Activated T-cell treated with anti-CD3 and anti-CD28 coated beads, Interleukin-2, amount 50 U/mL, for 1 hour (primary cell): Measurements from ENCODE around the gene COX8A.
"Not testable (repeated sequence)": the region's sequence is repeated elsewhere in the genome, so short reads cannot be mapped to it uniquely, and the experiment has no call there.

Experiments used
- DNase-seq: peaks from one replicate; pipeline ENCODE4 v3.0.0-alpha.2; 2020

Gene COX8A, protein sequence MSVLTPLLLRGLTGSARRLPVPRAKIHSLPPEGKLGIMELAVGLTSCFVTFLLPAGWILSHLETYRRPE

DNA sequence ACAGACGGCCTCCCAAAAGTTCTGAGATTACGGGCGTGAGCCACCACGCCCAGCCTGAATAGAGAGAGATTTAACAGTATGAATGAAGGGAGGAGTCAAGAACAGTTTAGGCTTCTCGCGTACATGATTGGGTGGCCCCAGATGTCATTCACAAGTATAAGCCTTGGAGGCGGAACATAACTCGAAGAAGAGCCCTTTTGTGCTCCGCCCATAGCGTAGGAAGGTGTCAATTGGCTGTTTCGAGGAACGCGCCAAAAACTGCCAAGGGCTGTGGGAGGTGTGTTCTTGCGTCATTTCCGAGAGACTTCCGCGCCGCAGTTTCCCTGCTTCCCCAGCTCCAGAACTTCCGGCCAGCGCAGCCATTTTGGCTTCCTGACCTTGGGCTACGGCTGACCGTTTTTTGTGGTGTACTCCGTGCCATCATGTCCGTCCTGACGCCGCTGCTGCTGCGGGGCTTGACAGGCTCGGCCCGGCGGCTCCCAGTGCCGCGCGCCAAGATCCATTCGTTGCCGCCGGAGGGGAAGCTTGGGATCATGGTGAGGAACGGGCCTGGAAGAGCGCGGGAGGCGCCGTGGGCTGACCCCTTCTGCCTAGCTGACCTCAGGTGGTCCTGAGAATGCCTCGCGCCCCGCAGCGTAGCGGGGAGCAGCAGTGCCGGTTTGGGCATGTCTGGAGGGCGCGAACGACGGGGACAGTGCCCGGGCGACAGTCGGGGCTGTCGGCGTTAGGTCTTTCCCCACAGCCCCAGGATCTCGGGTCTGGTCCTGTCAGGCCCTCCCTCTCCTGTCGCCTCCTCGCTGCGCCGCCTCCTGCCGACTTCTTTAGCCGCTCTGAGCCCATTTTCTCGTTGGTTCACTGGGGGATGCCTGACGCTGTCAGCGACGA, at the start of gene COX8A:
Gene COX8A (plus strand): TSS at position 362 of the 885 bp plus-strand sequence. CDS start 61 bp downstream, at position 423.
- DNase-seq = peak; percentile 86

DNA sequence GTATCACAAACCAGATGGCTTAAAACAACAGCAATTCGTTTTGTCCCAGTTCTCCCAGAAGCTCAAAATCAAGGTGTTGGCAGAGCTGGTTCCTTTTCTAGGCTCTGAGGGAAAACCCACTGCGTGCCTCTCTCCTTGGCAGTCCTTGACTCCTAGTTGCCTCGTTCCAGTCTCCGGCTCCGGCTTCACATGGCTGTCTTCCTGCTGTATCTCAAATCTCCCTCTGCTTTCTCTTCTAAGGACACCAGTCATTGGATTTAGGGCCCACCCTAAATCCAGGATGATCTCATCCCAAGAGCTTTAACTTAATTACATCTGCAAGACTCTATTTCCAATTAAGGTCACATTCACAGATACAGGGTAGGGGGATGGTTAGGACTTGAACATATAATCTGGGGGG, 44.8 kb upstream of the COX8A start:
- DNase-seq = no peak

- no peak for DNase-seq
Measured at GRCh38 chr11:63931045-63931444, 43.4 kb upstream of the COX8A start.

- no peak for DNase-seq
Measured at GRCh38 chr11:63931876-63932275, 42.5 kb upstream of the COX8A start.

- no peak for DNase-seq
Measured at GRCh38 chr11:63933459-63933858, 41.0 kb upstream of the COX8A start.

DNA sequence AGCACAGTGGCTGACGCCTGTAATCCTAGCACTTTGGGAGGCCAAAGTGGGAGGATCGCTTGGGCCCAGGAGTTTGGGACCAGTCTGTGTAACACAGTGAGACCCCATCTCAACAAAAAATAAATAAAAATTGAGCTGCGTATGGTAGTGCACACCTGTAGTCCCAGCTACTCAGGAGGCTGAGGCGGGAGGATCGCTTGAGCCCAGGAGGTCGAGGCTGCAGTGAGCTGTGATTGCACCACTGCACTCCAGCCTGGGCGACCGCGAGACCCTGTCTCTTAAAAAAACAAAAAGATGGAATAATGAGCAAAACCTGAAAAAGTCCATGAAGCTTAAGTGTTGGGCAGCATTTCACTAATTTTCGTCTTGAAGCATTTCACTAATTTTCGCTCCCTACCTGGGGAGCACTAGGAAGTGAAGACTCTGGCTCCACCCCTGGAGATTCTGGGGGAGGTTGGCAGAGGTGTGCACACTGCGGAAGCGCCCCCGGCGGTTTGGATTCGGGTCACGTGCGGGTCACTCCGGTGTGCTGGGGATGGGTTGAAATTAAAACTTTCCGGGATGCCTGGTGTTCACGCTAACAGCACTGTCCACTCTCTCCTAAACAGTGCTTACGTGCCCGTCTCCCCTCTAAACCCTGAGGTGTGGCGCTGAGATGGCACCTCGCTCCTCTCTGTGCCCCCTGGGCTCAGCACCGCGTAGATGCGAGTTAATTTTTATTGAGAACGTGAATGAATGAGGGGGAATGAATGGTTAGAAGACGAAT, 36.5 kb upstream of the COX8A start:
- DNase-seq = no peak

- peak; percentile 90 for DNase-seq
Measured at GRCh38 chr11:63938479-63939396, 35.7 kb upstream of the COX8A start, which contains the start of gene NAA40. Gene NAA40, plus strand, starts transcription at chr11:63939002. Its CDS starts 95 bp downstream, at chr11:63939097.

GRCh38 chr11:63939397-63939891, 35.0 kb upstream of the COX8A start:
- no peak for DNase-seq

GRCh38 chr11:63940786-63941185, 33.6 kb upstream of the COX8A start:
- no peak for DNase-seq

DNA sequence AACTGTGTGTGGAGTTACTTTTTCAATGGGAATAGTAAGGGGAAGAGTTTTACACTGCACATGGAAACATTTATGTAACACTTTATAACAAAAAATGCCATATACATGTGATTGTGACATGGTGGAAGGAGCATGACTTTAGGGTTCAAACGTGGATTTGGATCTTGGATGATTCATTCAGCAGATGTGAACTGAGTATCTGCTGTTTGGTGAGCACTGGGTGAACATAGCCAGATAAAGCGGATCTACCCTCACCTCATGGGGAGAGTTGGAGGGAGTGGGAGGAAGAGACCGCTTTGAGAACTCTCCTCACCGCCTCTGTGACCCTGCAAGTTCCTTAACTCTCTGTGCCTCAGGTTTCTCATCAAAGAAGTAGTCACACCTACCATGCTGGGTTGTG, 32.5 kb upstream of the COX8A start:
- DNase-seq = no peak

GRCh38 chr11:63942803-63943202, 31.6 kb upstream of the COX8A start:
- no peak for DNase-seq

- no peak for DNase-seq
Measured at GRCh38 chr11:63944987-63945386, 29.4 kb upstream of the COX8A start.

DNA sequence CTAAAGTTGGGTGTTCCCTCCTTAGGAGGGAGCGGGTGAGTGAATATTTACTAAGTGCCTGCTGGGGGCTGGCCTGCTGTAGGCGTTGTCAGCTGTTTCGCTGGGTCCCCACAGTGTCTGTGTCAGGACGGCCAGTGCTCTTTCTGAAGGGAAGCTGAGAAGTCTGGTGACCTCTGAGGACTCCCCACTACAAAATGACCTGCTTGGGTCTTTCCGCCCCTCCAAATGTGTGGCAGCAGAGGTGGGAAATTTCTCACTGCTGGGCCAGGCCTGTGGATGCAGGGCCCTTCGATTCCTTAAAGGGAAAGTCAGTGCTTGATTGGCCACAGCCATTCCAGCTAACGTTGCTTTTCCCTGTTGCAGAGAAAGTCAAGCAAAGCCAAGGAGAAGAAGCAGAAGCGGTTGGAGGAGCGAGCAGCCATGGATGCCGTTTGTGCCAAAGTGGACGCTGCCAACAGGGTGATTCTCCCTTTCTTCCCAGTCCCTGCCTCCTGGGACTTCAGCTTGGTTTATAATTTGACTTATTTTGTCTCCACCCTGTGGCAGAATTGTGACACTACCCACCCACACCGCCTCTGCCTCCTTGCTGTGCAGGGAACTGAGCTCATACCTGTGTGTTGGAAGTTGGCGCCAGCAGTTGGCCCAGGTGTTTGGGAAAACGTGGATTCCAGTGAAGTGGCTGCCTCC, 28.8 kb upstream of the COX8A start:
- DNase-seq = peak; percentile 52

DNA sequence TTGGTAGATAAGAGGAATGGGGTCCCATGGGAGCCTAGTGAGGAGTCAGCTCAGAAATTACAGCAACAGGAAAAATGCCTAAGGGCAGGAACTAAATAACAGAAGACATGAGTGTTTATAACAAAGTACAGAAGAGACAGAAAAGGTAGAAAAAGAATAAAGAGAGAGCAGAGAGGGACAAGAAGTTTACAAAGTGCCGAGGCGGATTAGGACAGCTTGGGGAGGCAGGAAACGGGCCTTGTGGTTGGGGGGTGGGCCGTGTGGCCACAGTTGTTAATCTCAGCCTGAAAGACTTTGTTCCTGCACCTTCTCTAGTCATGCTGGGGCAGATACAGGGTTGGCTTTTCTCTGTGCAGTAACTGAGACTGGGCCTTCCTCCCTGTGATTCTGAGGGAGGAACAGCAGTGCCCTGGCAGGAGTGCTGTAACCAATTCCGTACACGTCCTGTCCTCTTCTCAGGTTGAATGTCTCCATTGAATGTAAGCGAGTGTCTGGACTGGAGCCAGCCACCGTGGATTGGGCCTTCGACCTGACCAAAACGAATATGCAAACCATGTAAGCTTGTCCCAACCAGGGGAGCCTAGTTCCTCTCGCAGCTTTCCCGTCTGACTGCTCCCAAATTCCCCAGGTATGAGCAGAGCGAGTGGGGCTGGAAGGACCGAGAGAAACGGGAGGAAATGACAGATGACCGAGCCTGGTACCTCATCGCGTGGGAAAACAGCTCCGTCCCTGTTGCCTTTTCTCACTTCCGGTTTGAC, 22.5 kb upstream of the COX8A start:
- no peak for DNase-seq

- no peak for DNase-seq
Measured at GRCh38 chr11:63952570-63952969, 21.9 kb upstream of the COX8A start.

DNA sequence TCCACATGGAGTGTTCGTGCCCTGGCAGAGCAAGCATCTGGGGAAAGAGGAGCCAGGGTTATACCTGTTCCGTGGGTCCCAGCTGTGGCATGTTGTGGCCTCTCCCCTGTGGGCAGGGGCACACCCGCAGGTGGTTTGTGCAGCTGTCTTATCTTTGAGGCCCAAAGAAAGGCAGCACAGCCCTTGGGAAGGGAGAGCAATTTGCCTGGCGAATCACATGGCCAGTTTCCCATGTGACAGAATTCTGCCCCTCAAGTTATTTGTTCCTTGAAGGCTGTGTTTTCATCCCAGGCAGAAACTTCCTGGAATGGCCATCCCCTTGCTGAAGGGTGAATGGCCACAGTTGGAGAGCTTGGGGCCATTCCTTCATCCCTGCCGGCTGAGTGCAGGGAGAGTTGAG, 16.4 kb upstream of the COX8A start:
- no peak for DNase-seq

DNA sequence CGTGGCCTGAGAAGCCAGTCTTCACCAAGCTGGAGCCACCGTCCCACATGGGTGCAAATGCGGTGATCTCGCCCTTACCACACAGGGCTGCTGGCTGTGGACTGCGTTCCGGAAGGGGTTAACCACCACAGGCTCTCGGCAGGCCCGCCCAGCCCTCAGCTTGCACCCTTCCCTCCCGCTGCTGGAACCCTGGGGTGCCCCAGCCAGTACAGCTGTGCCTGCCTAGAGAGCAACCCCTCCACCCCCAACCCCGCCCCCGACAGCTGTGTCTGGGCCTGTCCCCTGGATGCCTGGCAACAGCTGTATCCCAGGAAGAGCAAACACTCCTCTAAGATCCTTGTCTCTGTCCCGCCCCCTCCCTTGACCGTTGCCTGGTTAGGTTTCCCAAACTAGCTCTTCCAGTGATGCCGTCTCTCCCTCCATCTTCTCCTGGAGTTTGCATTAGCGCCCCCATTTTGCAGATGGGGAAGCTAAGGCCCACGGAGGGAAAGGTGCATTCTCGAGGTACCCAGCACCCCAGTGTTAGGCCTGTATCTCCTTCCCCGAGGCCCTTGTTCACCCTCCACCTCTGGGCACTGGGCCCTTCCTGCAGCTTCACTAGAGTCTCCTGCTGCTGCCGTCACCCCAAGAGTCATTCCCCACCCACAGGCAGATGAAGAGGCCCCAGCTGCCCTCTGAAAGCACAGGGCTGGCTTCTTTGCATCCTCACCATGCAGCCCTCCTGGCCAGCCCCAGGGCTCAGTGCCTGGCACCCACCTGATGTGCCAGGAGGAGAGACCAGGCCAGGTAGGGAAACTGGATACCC, 12.6 kb upstream of the COX8A start:
- DNase-seq = no peak

DNA sequence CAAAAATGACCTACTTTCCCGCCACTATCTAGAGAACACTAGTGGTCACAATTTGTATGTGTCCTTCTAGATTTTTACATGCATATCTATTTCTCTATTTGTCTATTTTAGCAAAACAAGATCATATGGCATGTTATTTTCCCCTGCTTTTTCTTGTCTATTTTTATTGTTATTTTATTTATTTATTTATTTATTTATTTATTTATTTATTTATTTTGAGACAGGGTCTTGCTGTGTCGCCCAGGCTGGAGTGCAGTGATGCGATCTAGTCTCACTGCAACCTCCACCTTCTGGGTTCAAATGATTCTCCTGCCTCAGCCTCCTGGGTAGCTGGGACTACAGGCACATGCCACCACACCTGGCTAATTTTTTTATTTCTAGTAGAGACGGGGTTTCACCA, 10.5 kb upstream of the COX8A start:
- DNase-seq = not testable (repeated sequence)

- DNase-seq = no peak
Measured at GRCh38 chr11:63966444-63966843, 8.0 kb upstream of the COX8A start.

GRCh38 chr11:63969461-63969860, 5.0 kb upstream of the COX8A start:
- DNase-seq = no peak
